ENCODE data around the gene TMEM204. TPM values are rescaled to one million over a fixed set of nuclear protein-coding genes. Genes with fewer than 3 reads are reported as not detected.

The TMEM204 gene
- polyA plus RNA-seq, 1 of the 3 experiments (the other 2 are of a cell fraction), result 2.3 TPM

GRCh38 chr16:1552129-1552528, 18.7 kb downstream of the TMEM204 start:
- CTCF ChIA-PET, result no interaction called here
- Histone ChIP-seq H3K79me2 (ENCODE audit: insufficient read depth) (no peaks in the 10 kb centered on the region), H4K20me1 (ENCODE audit: insufficient read depth) (no peaks in the 10 kb centered on the region), H3K9ac (no peak overlapping the region), H3K36me3 (replicated peaks in 1 of 2; ENCODE audit: control insufficient read depth in 1 of 2, insufficient read depth in 2 of 2, low read length in 1 of 2) (peaks cover 8 to 40% of the 10 kb centered on the region in 2 experiments), H3K9me3 (no peaks in the 10 kb centered on the region), H2AFZ (ENCODE audit: low read depth) (no peak overlapping the region), H3K4me2 (no peak overlapping the region), H3K4me3 (ENCODE audit: low read depth in 2 of 2, low read length in 1 of 2) (no peak overlapping the region), H3K9me2 (no peaks in the 10 kb centered on the region), H3F3A (replicated peaks; ENCODE audit: insufficient read depth) (no peaks in the 10 kb centered on the region), H3K27me3 (ENCODE audit: insufficient read depth) (no peaks in the 10 kb centered on the region), H3K4me1 (ENCODE audit: control insufficient read depth in 1 of 2, insufficient read depth in 2 of 2, low read depth in 1 of 2, low read length in 1 of 2) (no peaks in the 10 kb centered on the region), H3K27ac (ENCODE audit: low read depth in 2 of 2, low read length in 1 of 2) (no peak overlapping the region)
- 88% methylated on average over 4 of the region's 15 CpGs for WGBS (ENCODE audit: low lambda C conversion rate)
- POLR2A ChIA-PET, result no interaction called here
- TF ChIP-seq RAD21 (IDR thresholded peaks at IDR 0.05; ENCODE audit: low read length) (no peak), NFIC (IDR thresholded peaks at IDR 0.05; ENCODE audit: borderline replicate concordance) (no peak), USF2 (IDR thresholded peaks at IDR 0.05; ENCODE audit: borderline replicate concordance, low read depth, low read length) (no peak), TCF12 (IDR thresholded peaks at IDR 0.05) (no peak), IRF3 (IDR thresholded peaks at IDR 0.05; ENCODE audit: low read depth, low read length) (no peak), TEAD4 (IDR thresholded peaks at IDR 0.05; ENCODE audit: borderline replicate concordance, insufficient read depth) (no peak), TAF1 (IDR thresholded peaks at IDR 0.05; ENCODE audit: borderline replicate concordance, low read depth, low read length) (no peak), GATA2 (CRISPR knock-in tag; IDR thresholded peaks at IDR 0.05) (no peak), EP300 (IDR thresholded peaks at IDR 0.05; ENCODE audit: borderline replicate concordance in 1 of 2, low read depth in 1 of 2, low read length in 1 of 2) (no peak), MEF2A (IDR thresholded peaks at IDR 0.05; ENCODE audit: borderline replicate concordance, low read depth) (no peak), FOSL2 (IDR thresholded peaks at IDR 0.05; ENCODE audit: borderline replicate concordance, low read depth) (no peak), REST (IDR thresholded peaks at IDR 0.05; ENCODE audit: low read depth, low read length) (no peak), NRF1 (IDR thresholded peaks at IDR 0.05; ENCODE audit: low read depth, low read length) (no peak), ZBTB33 (IDR thresholded peaks at IDR 0.05; ENCODE audit: borderline replicate concordance, low read depth) (no peak), RXRA (IDR thresholded peaks at IDR 0.05; ENCODE audit: borderline replicate concordance, low read depth) (no peak), ELF1 (IDR thresholded peaks at IDR 0.05) (no peak), SMC3 (IDR thresholded peaks at IDR 0.05; ENCODE audit: low read depth, low read length) (no peak), CHD2 (IDR thresholded peaks at IDR 0.05; ENCODE audit: low read length, partially characterized antibody) (no peak)
- TF ChIP-seq, protein P1, sequence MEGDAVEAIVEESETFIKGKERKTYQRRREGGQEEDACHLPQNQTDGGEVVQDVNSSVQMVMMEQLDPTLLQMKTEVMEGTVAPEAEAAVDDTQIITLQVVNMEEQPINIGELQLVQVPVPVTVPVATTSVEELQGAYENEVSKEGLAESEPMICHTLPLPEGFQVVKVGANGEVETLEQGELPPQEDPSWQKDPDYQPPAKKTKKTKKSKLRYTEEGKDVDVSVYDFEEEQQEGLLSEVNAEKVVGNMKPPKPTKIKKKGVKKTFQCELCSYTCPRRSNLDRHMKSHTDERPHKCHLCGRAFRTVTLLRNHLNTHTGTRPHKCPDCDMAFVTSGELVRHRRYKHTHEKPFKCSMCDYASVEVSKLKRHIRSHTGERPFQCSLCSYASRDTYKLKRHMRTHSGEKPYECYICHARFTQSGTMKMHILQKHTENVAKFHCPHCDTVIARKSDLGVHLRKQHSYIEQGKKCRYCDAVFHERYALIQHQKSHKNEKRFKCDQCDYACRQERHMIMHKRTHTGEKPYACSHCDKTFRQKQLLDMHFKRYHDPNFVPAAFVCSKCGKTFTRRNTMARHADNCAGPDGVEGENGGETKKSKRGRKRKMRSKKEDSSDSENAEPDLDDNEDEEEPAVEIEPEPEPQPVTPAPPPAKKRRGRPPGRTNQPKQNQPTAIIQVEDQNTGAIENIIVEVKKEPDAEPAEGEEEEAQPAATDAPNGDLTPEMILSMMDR (IDR thresholded peaks at IDR 0.05), result no peak
- no peak for DNase-seq
